Left lung (tissue), 10 donors: ENCODE measurements around the gene TMEM134. TPM values are rescaled to one million over a fixed set of nuclear protein-coding genes. Genes with fewer than 3 reads are reported as not detected.
A peak's percentile ranks its signal among the peaks of the same experiment; 100 is the strongest.

Source experiments
- ATAC-seq: fragments of 200-7000 bp; cut with Tn5 transposase; one replicate; pipeline ENCODE4 v1.9.1; 2020; ENCODE audit warnings: moderate library complexity
- DNase-seq, 4 donors: peaks; one replicate each; pipeline ENCODE4 v3.0.0-alpha.2; 2013 to 2020
- H3K27ac ChIP-seq, 2 donors: fragments of 200-600 bp; sonication (generic) in 1 of 2; one replicate each; pipeline versions ENCODE4 v1.5.0 to v1.8.0; 2020 to 2021
- H3K27me3 ChIP-seq, 2 donors: fragments of 200-600 bp; sonication (generic) in 1 of 2; one replicate each; pipeline versions ENCODE4 v1.5.0 to v1.8.0; 2020 to 2021
- H3K36me3 ChIP-seq, 2 donors: fragments of 200-600 bp; sonication (generic) in 1 of 2; one replicate each; pipeline versions ENCODE4 v1.5.0 to v1.8.0; 2020 to 2021
- H3K4me1 ChIP-seq, 2 donors: fragments of 200-600 bp; one replicate each; pipeline ENCODE4 v1.8.0; 2021
- H3K4me3 ChIP-seq, 2 donors: fragments of 200-600 bp; sonication (generic) in 1 of 2; one replicate each; pipeline versions ENCODE4 v1.5.0 to v1.8.0; 2020 to 2021; ENCODE audit warnings: mild to moderate bottlenecking in 1 of 2
- H3K9me3 ChIP-seq, 2 donors: fragments of 200-600 bp; sonication (generic) in 1 of 2; one replicate each; pipeline versions ENCODE4 v1.5.0 to v1.8.0; 2020 to 2021
- intact Hi-C, 2 donors: fragments of 100-400 bp; cut with DNase I; formaldehyde crosslinking; loops; one replicate each; pipeline versions ENCODE4 v1.11.2 to v1.14.2; 2022
- microRNA-seq, 2 donors: library from miRNA; unstranded; fragments of <30 nt; microRNA quantifications; one replicate each; pipeline ENCODE4, GENCODE V29; 2019
- polyA plus RNA-seq, 6 donors: library from polyadenylated mRNA; unstranded; fragments of 120-200 nt; gene quantifications; one replicate each; pipeline ENCODE4 v1.2.1, GENCODE V29; 2013; ENCODE audit not compliant: insufficient read length in 6 of 6
- total RNA-seq, 2 donors: library from RNA; stranded (reverse); fragmentation: NEBNext Ultra II Directional; extraction: Animal tissue kit (Norgen Biotek cat#: 25700); gene quantifications; one replicate each; pipeline ENCODE4 v1.2.1, GENCODE V29; 2021
- TF ChIP-seq, protein P1 (sequence below), 2 donors: fragments of 200-600 bp; sonication (generic) in 1 of 2; IDR thresholded peaks; one replicate each; pipeline versions ENCODE4 v1.5.0 to v1.8.0; 2021; ENCODE audit warnings: antibody characterized with exemption in 2 of 2
- donor health status: DM: no; HTN: yes; CAD: no.
- donor health status: DM: no; HTN: no; CAD: no.

The TMEM134 gene
- total and polyA plus RNA-seq, 8 donors = 33.4 to 51.8 (median 44.7) TPM

DNA sequence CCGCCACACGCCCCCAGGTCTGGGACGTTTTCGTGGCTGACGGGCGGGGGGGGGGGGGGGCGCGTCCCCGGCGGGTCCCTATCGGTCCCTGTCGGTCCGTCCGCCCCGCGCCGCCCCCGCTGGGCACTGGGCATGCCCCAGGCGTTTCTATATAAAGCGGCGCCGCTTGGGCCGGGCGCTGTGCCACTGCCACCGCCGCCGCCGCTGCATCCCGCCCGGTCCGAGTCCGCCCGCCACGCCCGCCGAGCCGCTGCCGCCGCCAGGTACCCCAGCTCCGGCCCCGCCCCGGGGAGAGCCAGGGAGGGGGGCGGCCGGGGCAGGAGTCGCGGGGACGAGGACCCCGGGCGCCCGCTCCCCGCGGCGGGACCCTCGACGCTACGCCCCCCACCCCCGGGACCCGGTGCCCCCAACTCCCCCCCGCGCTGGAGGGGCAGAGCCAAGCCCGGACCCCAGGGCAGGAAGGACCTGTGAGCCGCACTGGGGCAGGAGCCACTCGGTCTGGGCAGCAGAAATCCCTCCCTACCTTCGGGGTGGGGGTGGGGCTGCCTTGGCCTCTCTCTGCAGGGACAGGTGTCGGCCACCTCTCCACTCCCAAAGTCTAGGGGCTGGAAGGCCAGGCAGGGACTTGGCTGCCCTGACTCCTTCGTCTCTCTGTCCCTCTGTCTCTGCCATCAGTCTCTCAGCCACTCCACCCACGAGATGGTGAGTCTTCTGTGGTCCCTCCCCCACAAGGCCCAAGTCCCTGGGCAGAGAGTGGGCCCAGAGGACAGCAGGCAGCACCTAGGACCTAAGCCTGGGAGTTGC is 53.3 kb downstream of the TMEM134 start, which contains the start of gene CARNS1:
Gene CARNS1, plus strand, starts transcription at position 178 of the 804 bp plus-strand sequence. Its CDS starts 522 bp downstream, at position 700.
- no peak within 1 kb of the TSS for H3K4me3 ChIP-seq
- peaks cover 0 to 40% of the 10 kb centered on the region in 2 donors for H3K27me3 ChIP-seq
- H3K9me3 ChIP-seq = no peaks in the 10 kb centered on the region
- intact Hi-C loops = no loop called here
- H3K27ac ChIP-seq = no peak within 1 kb of the TSS
- TF ChIP-seq, protein P1, sequence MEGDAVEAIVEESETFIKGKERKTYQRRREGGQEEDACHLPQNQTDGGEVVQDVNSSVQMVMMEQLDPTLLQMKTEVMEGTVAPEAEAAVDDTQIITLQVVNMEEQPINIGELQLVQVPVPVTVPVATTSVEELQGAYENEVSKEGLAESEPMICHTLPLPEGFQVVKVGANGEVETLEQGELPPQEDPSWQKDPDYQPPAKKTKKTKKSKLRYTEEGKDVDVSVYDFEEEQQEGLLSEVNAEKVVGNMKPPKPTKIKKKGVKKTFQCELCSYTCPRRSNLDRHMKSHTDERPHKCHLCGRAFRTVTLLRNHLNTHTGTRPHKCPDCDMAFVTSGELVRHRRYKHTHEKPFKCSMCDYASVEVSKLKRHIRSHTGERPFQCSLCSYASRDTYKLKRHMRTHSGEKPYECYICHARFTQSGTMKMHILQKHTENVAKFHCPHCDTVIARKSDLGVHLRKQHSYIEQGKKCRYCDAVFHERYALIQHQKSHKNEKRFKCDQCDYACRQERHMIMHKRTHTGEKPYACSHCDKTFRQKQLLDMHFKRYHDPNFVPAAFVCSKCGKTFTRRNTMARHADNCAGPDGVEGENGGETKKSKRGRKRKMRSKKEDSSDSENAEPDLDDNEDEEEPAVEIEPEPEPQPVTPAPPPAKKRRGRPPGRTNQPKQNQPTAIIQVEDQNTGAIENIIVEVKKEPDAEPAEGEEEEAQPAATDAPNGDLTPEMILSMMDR (IDR thresholded peaks at IDR 0.05) = no peak
- DNase-seq (peak in 1 of 4 donors; percentile 80), ATAC-seq (peak; percentile 4)
- H3K4me1 ChIP-seq = peaks cover 16 to 51% of the 10 kb centered on the region in 2 donors
- H3K36me3 ChIP-seq = no peaks in the 10 kb centered on the region

DNA sequence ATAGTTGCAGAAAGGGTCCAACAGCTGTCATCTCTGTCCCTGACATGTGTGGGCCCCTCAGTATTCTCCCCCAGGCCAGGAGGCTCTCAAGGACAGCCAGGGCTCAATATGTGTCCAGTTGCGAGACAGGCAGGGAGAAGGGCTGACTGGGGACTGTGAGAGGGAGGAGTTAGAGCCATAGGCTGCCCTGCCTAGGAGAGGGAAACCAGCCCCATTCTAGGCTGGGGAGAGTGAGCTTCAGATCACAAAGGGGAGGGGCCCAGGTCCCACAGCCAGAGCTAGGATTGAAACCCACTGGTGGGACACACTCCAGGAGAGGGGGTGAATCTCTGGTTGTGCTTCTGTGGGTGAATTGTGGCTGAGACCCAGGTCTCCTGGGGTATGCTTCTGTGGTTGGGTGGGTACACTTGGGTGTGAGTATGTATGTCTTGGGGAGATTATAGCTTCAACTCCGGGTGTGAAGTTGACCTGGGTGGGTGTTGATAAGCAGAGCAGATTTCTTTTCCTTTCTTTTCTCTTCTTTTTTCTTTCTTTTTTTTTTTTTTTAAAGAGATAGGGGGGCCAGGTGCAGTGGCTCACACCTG is 55.7 kb downstream of the TMEM134 start:
- intact Hi-C loops = no loop called here
- Histone ChIP-seq H3K27me3 (peaks cover 0 to 50% of the 10 kb centered on the region in 2 donors), H3K4me1 (peaks cover 12 to 48% of the 10 kb centered on the region in 2 donors), H3K36me3 (no peaks in the 10 kb centered on the region), H3K4me3 (no peak overlapping the region), H3K27ac (no peak overlapping the region), H3K9me3 (no peaks in the 10 kb centered on the region)
- DNase-seq = no peak
- ATAC-seq = no peak
- TF ChIP-seq, protein P1 (IDR thresholded peaks at IDR 0.05) = no peak

DNA sequence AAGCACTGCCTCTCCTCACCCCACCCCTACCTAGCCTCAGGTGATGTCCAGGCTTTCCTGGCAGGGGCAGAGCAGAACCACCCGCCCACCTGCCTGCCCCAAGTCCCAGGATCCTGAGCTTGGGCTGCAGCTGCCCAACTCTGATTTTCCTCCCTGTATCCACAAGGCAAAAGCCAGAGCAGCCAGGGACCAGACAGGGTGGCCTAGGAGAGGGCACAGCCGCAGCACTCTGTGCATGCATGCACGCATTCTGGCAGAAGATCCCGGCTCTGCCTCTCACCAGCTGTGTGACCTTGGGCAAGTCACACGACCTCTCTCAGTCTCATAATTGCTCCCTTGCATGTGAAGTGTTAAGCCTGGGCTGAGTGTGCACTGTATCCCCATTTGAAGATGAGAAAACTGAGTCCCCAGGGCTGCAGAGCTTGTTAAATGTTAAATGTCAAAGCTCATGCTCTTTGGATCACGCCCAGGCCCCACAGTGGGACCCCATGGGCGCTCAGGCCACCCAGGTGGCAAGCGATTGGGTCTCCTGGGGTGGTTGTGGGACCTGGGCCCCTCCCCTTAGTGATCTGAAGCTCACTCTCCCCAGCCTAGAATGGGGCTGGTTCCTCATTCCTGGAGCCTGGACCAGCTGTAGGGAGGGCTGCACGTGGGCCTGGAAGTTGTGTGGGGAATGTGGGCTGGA is 56.4 kb downstream of the TMEM134 start:
- intact Hi-C loops = no loop called here
- ATAC-seq = no peak
- TF ChIP-seq, protein P1 (IDR thresholded peaks at IDR 0.05) = no peak
- Histone ChIP-seq H3K9me3 (no peaks in the 10 kb centered on the region), H3K27ac (no peak overlapping the region), H3K36me3 (no peaks in the 10 kb centered on the region), H3K4me1 (peaks cover 12 to 54% of the 10 kb centered on the region in 2 donors), H3K27me3 (peaks cover 0 to 46% of the 10 kb centered on the region in 2 donors), H3K4me3 (no peak overlapping the region)
- no peak for DNase-seq

DNA sequence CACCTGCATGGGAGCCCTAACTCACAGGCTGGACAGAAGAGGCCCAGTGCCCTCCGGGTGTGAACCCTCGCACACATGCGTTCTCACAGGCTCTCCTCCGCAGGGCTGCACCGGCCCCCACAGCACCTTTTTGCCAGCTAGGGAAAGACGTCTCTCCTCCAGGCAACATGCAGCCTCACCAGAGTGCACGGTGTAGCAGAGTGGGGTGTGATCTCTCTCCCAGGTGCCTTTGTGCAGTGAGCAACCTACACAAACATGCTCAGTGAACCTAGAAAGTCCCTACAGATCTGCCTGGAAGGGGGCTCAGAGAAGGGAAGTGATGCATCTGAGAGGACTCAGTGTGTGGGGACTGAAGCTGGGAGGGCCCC is 57.3 kb downstream of the TMEM134 start:
- Histone ChIP-seq H3K27ac (no peak overlapping the region), H3K9me3 (no peaks in the 10 kb centered on the region), H3K4me3 (no peak overlapping the region), H3K4me1 (peaks cover 8 to 56% of the 10 kb centered on the region in 2 donors), H3K36me3 (no peaks in the 10 kb centered on the region), H3K27me3 (peaks cover 0 to 46% of the 10 kb centered on the region in 2 donors)
- intact Hi-C loops = no loop called here
- no peak for DNase-seq
- TF ChIP-seq, protein P1 (IDR thresholded peaks at IDR 0.05) = no peak
- no peak for ATAC-seq

Small RNAs within 50 kb of the gene (microRNA-seq; reads per million reads assigned to microRNA genes)
- gene MIR6752 = 0.27 to 0.34 reads per million in 2 donors

Other genes starting within 250 kb of the TMEM134 start
- 100 to 1,000 TPM in 1 of 2 donors, 10 to 100 TPM in 1; 55.2 to 118 TPM for gene GRK2, start 202.8 kb downstream of the TMEM134 start, total RNA-seq
- 10 to 100 TPM; 56.9 to 79.9 (median 59.4) TPM for gene GRK2, start 202.8 kb downstream of the TMEM134 start, polyA plus RNA-seq
- gene ANKRD13D, start 179.9 kb downstream of the TMEM134 start, total RNA-seq = 10 to 100 TPM; 48.0 to 81.2 TPM
- 10 to 100 TPM; 34.5 to 61.0 (median 49.6) TPM for gene ANKRD13D, start 179.9 kb downstream of the TMEM134 start, polyA plus RNA-seq
- 10 to 100 TPM; 28.7 to 44.9 TPM for gene SSH3, start 165.7 kb downstream of the TMEM134 start, total RNA-seq
- gene SSH3, start 165.7 kb downstream of the TMEM134 start, polyA plus RNA-seq = 10 to 100 TPM; 23.0 to 34.5 (median 28.3) TPM
- gene POLD4, start 115.7 kb downstream of the TMEM134 start, total RNA-seq = 10 to 100 TPM; 67.7 to 77.3 TPM
- gene POLD4, start 115.7 kb downstream of the TMEM134 start, polyA plus RNA-seq = 10 to 100 TPM; 26.7 to 35.1 (median 32.5) TPM
- gene CLCF1, start 95.7 kb downstream of the TMEM134 start, total RNA-seq = 1 to 10 TPM; 7.3 to 9.2 TPM
- 10 to 100 TPM; 10.9 to 15.3 (median 12.3) TPM for gene CLCF1, start 95.7 kb downstream of the TMEM134 start, polyA plus RNA-seq
- gene RAD9A, start 77.3 kb downstream of the TMEM134 start, total RNA-seq = 10 to 100 TPM; 18.4 to 21.5 TPM
- gene RAD9A, start 77.3 kb downstream of the TMEM134 start, polyA plus RNA-seq = 10 to 100 TPM; 22.9 to 31.3 (median 24.5) TPM
- gene PPP1CA, start 67.4 kb downstream of the TMEM134 start, total RNA-seq = 100 to 1,000 TPM; 138 to 173 TPM
- gene PPP1CA, start 67.4 kb downstream of the TMEM134 start, polyA plus RNA-seq = 100 to 1,000 TPM; 108 to 144 (median 139) TPM
- gene TBC1D10C, start 65.2 kb downstream of the TMEM134 start, total RNA-seq = 10 to 100 TPM in 1 of 2 donors, 1 to 10 TPM in 1; 8.0 to 15.5 TPM
- gene TBC1D10C, start 65.2 kb downstream of the TMEM134 start, polyA plus RNA-seq = 1 to 10 TPM; 4.2 to 6.5 (median 5.1) TPM
- gene CARNS1, start 53.6 kb downstream of the TMEM134 start, total RNA-seq = 1 to 10 TPM in 1 of 2 donors, under 1 TPM in 1; 0.71 to 1.2 TPM
- 1 to 10 TPM; 2.9 to 5.6 (median 4.1) TPM for gene CARNS1, start 53.6 kb downstream of the TMEM134 start, polyA plus RNA-seq
- 10 to 100 TPM; 37.7 to 44.1 TPM for gene RPS6KB2, start 40.8 kb downstream of the TMEM134 start, total RNA-seq
- gene RPS6KB2, start 40.8 kb downstream of the TMEM134 start, polyA plus RNA-seq = 10 to 100 TPM; 39.6 to 47.0 (median 42.0) TPM
- 10 to 100 TPM in 1 of 2 donors, 1 to 10 TPM in 1; 5.4 to 12.5 TPM for gene PTPRCAP, start 31.6 kb downstream of the TMEM134 start, total RNA-seq
- gene PTPRCAP, start 31.6 kb downstream of the TMEM134 start, polyA plus RNA-seq = 1 to 10 TPM; 1.6 to 3.0 (median 2.2) TPM
- gene CORO1B, start 25.8 kb downstream of the TMEM134 start, total RNA-seq = 100 to 1,000 TPM; 111 to 119 TPM
- 10 to 100 TPM; 43.5 to 61.1 (median 50.4) TPM for gene CORO1B, start 25.8 kb downstream of the TMEM134 start, polyA plus RNA-seq
- gene GPR152, start 16.5 kb downstream of the TMEM134 start, total RNA-seq = not detected
- gene GPR152, start 16.5 kb downstream of the TMEM134 start, polyA plus RNA-seq = not detected
- 1 to 10 TPM; 2.0 to 2.7 TPM for gene CABP4, start 13.9 kb downstream of the TMEM134 start, total RNA-seq
- gene CABP4, start 13.9 kb downstream of the TMEM134 start, polyA plus RNA-seq = 1 to 10 TPM; 1.4 to 2.8 (median 2.2) TPM
- gene AIP, start 13.8 kb upstream of the TMEM134 start, total RNA-seq = 10 to 100 TPM; 61.7 to 68.2 TPM
- 10 to 100 TPM; 55.7 to 62.5 (median 60.4) TPM for gene AIP, start 13.8 kb upstream of the TMEM134 start, polyA plus RNA-seq
- gene PITPNM1, start 36.1 kb upstream of the TMEM134 start, total RNA-seq = 10 to 100 TPM; 51.6 to 55.5 TPM
- 10 to 100 TPM; 15.5 to 36.3 (median 20.5) TPM for gene PITPNM1, start 36.1 kb upstream of the TMEM134 start, polyA plus RNA-seq
- gene CDK2AP2, start 38.9 kb upstream of the TMEM134 start, total RNA-seq = 10 to 100 TPM; 82.2 to 92.8 TPM
- gene CDK2AP2, start 38.9 kb upstream of the TMEM134 start, polyA plus RNA-seq = 10 to 100 TPM; 25.8 to 40.0 (median 29.2) TPM
- not detected for gene CABP2, start 54.2 kb upstream of the TMEM134 start, total RNA-seq
- not detected for gene CABP2, start 54.2 kb upstream of the TMEM134 start, polyA plus RNA-seq
- 1,000 to 10,000 TPM in 1 of 2 donors, 100 to 1,000 TPM in 1; 790 to 1,058 TPM for gene GSTP1, start 114.6 kb upstream of the TMEM134 start, total RNA-seq
- 100 to 1,000 TPM; 651 to 768 (median 717) TPM for gene GSTP1, start 114.6 kb upstream of the TMEM134 start, polyA plus RNA-seq
- gene NDUFV1, start 137.7 kb upstream of the TMEM134 start, total RNA-seq = 100 to 1,000 TPM; 136 to 155 TPM
- 100 to 1,000 TPM; 155 to 204 (median 170) TPM for gene NDUFV1, start 137.7 kb upstream of the TMEM134 start, polyA plus RNA-seq
- 10 to 100 TPM; 10.7 to 18.1 TPM for gene NUDT8, start 160.7 kb upstream of the TMEM134 start, total RNA-seq
- gene NUDT8, start 160.7 kb upstream of the TMEM134 start, polyA plus RNA-seq = 1 to 10 TPM; 3.8 to 5.8 (median 5.0) TPM
- gene TBX10, start 170.5 kb upstream of the TMEM134 start, total RNA-seq = not detected
- gene TBX10, start 170.5 kb upstream of the TMEM134 start, polyA plus RNA-seq = under 1 TPM in 1 of 6 donors, not detected in 5; 0.18 TPM
- under 1 TPM; 0.29 to 0.61 TPM for gene ACY3, start 181.5 kb upstream of the TMEM134 start, total RNA-seq
- under 1 TPM; 0.23 to 0.74 (median 0.57) TPM for gene ACY3, start 181.5 kb upstream of the TMEM134 start, polyA plus RNA-seq
- under 1 TPM; 0.79 to 0.94 TPM for gene ALDH3B2, start 205.4 kb upstream of the TMEM134 start, total RNA-seq
- gene ALDH3B2, start 205.4 kb upstream of the TMEM134 start, polyA plus RNA-seq = 1 to 10 TPM in 4 of 6 donors, under 1 TPM in 2; 0.91 to 1.7 (median 1.1) TPM